Activated CD4-positive, alpha-beta T cell treated with anti-CD3 and anti-CD28 coated beads for 36 hours (primary cell): Measurements from ENCODE around the gene EIF5. TPM values are rescaled to one million over a fixed set of nuclear protein-coding genes. Genes with fewer than 3 reads are reported as not detected.
A peak's percentile ranks its signal among the peaks of the same experiment; 100 is the strongest.

ENCODE experiments used
- ATAC-seq: fragments of 200-7000 bp; cut with Tn5 transposase; one replicate; pipeline ENCODE4 v1.10.0; 2021; ENCODE audit warnings: mild to moderate bottlenecking, moderate library complexity
- CTCF ChIA-PET: fragments of 350-600 bp; sonication (Branson Sonifier 250); formaldehyde crosslinking; loops from one replicate; lab custom pipeline; 2021; ENCODE audit warnings: antibody characterized with exemption; lab: Charles Lee
- POLR2A ChIA-PET: fragments of 350-600 bp; sonication (Branson Sonifier 250); formaldehyde crosslinking; loops from one replicate; lab custom pipeline; 2021; ENCODE audit warnings: antibody characterized with exemption, inconsistent platforms; lab: Charles Lee
- DNase-seq: peaks from one replicate; pipeline ENCODE4 v3.0.0-alpha.2; 2020
- H3K27ac Mint-ChIP-seq: one replicate; pipeline ENCODE4 v1.8.0; 2021; ENCODE audit warnings: mixed read lengths
- H3K27me3 Mint-ChIP-seq: one replicate; pipeline ENCODE4 v1.8.0; 2021; ENCODE audit warnings: mixed read lengths
- H3K36me3 Mint-ChIP-seq: one replicate; pipeline ENCODE4 v1.8.0; 2021; ENCODE audit warnings: low read depth, mixed read lengths
- H3K4me1 Mint-ChIP-seq: one replicate; pipeline ENCODE4 v1.8.0; 2021; ENCODE audit warnings: mixed read lengths
- H3K4me3 Mint-ChIP-seq: one replicate; pipeline ENCODE4 v1.8.0; 2021; ENCODE audit warnings: mild to moderate bottlenecking, moderate library complexity, mixed read lengths
- H3K9me3 Mint-ChIP-seq: one replicate; pipeline ENCODE4 v1.8.0; 2021; ENCODE audit warnings: low read depth, mixed read lengths
- intact Hi-C, 2 experiments: fragments of 100-400 bp; cut with DNase I in 1 of 2; cut with micrococcal nuclease in 1 of 2; formaldehyde crosslinking; loops; one replicate each; pipeline versions ENCODE4 v1.14.2 to v1.15.1; 2022 to 2024; cut with DNase I, micrococcal nuclease
- total RNA-seq, 2 experiments: library from RNA; stranded (reverse); gene quantifications; one replicate each; pipeline ENCODE4 v1.2.3, GENCODE V29; 2021

EIF5 gene
- total RNA-seq, 2 experiments from 2014 or later = 222 to 234 TPM

DNA sequence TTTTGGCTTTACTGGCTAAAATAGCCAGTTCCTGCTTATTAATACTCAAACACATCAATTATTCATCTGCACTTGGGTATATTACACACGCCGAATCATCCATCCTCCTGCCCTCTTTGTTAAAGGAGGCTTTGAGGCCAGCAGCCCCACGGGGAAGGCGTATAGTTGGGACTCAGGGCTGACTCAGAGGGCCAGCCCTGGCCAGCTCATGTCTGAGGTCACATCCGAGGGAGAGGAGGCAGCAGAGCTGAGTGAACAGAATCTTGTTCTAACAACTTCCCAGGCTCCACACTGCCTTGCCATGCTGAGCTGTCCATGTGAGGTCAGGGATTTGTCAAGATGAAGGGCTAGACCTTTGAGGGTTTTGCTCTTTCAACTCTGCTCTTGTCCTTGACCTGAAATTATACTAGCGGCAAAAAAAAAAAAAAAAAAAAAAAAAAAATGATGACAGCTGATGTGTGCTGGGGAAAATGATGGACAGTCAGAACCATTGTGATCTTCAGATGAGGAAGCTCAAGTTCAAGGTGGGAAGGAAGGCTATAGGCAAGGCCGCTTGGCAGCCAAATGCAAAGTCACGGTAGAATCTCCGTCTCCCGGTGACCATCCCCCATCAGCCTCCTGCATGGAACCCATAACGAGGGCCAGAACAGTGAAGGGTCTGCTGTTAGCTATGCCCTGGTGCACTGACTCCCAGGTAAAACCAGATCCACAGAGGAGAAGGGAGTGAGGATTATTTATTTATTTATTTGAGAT lies 38.7 kb downstream of the EIF5 start:
- peak; percentile 93 for ATAC-seq
- POLR2A ChIA-PET = no interaction called here
- no peaks in the 10 kb centered on the region for H3K36me3 Mint-ChIP-seq
- intact Hi-C loops = no loop called here
- CTCF ChIA-PET = interaction anchor here (0.6 to 0.8 kb wide), 2 partner anchors 11 to 19 kb away, joined by 3 read pairs; no protein-coding TSS in a partner anchor
- H3K4me3 Mint-ChIP-seq = no peak overlapping the region
- no peaks in the 10 kb centered on the region for H3K9me3 Mint-ChIP-seq
- H3K27ac Mint-ChIP-seq = no peak overlapping the region
- H3K27me3 Mint-ChIP-seq = peaks cover 2% of the 10 kb centered on the region
- DNase-seq = peak; percentile 57
- peaks cover 5% of the 10 kb centered on the region for H3K4me1 Mint-ChIP-seq

DNA sequence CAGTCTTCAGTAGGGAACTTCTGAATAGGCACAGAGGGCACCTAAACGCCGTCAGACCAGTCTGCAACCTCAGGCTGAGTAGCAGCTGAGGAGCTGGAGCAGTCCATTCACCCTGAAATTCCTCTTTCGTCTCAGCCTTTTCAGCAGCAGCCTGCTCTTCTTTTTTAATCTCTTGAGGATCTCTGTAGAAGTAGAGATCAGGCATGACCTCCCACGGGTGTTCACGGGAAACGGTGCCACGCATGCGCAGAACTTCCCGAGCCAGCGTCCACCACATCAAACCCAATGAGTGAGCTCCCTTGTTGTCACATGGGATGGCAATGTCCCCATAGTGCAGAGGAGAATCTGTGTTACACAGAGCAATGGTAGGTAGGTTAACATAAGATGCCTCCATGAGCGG lies 40.1 kb downstream of the EIF5 start:
- no peak for DNase-seq
- no peaks in the 10 kb centered on the region for H3K9me3 Mint-ChIP-seq
- H3K27ac Mint-ChIP-seq = no peak overlapping the region
- CTCF ChIA-PET = interaction anchor here (0.6 kb wide), 1 partner anchor 87 kb away, joined by 3 read pairs; no protein-coding TSS in a partner anchor
- intact Hi-C loops = no loop called here
- H3K36me3 Mint-ChIP-seq = no peaks in the 10 kb centered on the region
- no peak overlapping the region for H3K4me3 Mint-ChIP-seq
- ATAC-seq = no peak
- POLR2A ChIA-PET = interaction anchor here (0.6 kb wide), 1 partner anchor 35 kb away, joined by 3 read pairs; no protein-coding TSS in a partner anchor
- peaks cover 2% of the 10 kb centered on the region for H3K27me3 Mint-ChIP-seq
- H3K4me1 Mint-ChIP-seq = peaks cover 5% of the 10 kb centered on the region

DNA sequence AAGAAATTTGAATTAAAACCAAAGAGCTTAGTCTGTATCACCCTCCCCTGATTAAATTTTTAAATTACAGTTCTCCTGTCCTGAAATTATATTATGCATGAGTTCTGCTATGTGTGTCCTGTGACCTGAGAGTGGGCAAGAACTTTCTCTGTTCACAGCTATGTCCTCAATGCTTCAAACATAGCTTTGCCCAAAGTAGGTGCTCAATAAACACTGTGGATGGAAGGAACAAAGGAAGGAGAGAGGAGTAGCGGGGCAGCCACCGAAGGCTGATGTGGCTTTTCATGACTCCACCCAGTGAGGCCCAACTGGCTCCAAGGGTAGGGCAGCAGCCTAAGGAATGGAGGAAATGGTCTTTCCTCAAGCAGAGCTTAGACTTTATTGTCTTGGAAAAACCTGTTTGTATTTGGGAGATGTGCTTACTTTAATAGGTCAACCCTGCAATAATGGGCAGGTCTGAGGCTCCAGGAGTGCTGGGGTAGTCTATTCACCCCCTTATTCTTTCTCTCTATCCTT lies 43.5 kb downstream of the EIF5 start:
- Mint-ChIP-seq H3K4me1 (peaks cover 6% of the 10 kb centered on the region), H3K27ac (no peak overlapping the region), H3K9me3 (no peaks in the 10 kb centered on the region), H3K4me3 (no peak overlapping the region), H3K27me3 (peaks cover 2% of the 10 kb centered on the region), H3K36me3 (no peaks in the 10 kb centered on the region)
- DNase-seq = no peak
- no peak for ATAC-seq
- ChIA-PET POLR2A (no interaction called here), CTCF (interaction anchor here (0.6 to 8.4 kb wide), 3 partner anchors 10 to 143 kb away, joined by 3 to 55 read pairs (median 6); no protein-coding TSS in a partner anchor)
- intact Hi-C loops = no loop called here

DNA sequence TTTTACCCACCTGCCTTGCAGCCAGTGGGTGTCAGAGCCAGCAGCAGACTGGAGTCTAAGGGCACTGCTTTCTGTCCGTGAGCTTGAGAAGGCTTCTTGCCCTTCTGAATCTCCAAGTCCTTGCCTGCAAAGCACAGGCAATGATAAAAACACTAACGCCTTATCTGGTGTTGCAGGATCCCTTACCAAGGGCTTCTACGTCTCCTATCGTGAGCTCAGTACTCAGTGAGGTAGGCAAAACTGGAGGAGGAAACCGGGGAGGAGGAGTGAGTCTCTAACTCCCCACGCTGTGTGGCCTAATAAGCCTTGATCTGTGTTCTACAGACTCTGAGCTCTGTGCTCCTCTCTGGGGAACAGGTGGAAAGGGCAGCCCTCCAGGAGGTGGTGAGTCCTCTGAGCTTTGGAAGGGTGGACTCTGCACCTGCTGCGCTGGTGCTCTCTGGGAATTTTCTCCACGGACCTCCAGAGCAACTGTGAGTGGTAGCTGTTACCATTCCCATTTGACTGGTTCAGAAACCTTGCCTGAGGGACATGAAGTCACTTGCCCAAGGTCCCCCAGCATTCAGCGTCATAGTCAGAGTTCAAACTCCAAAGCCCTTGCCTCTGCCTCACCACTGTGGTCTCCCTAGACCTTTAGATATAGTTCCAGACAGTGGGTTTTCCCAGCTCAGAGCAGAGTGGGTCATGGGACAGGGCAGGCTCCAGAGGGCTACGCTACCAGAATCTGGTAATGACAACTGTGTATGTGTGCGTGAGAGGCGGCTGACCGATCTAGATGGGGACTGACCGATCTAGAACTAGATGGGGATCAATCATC lies 44.2 kb downstream of the EIF5 start:
- intact Hi-C loops = no loop called here
- ATAC-seq (no peak), DNase-seq (no peak)
- no peaks in the 10 kb centered on the region for H3K9me3 Mint-ChIP-seq
- CTCF ChIA-PET = interaction anchor here (0.5 to 8.4 kb wide), 5 partner anchors 11 to 497 kb away, joined by 3 to 55 read pairs (median 4); no protein-coding TSS in a partner anchor
- H3K27me3 Mint-ChIP-seq = peaks cover 2% of the 10 kb centered on the region
- no peaks in the 10 kb centered on the region for H3K36me3 Mint-ChIP-seq
- H3K27ac Mint-ChIP-seq = no peak overlapping the region
- H3K4me3 Mint-ChIP-seq = no peak overlapping the region
- POLR2A ChIA-PET = no interaction called here
- H3K4me1 Mint-ChIP-seq = peaks cover 7% of the 10 kb centered on the region

DNA sequence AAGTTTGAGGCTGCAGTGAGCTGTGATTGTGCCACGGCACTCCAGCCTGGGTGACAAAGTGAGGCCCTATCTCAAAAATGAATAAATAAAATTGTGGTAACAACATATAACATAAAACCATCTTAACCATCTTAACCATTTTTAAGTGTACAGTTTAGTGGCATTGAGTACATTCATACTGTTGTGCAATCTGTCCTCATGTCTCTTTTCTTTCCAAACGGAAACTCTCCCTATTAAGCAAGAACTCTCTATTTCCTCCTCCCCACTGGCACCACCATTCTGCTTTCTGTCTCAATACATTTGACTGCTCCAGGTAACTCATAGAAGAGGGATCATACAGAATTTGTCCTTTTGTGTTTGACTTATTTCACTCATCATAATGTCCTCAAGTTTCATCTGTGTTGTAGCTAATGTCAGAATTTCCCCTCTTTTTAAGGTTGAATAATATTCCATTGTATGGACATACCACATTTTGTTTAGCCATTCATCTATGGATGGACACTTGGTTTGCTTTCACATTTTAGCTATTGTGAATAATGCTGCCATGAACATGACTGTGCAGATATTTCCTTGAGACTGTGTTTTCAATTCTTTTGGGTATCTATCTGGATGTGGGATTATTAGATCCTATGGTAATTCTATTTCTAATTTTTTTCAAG lies 46.8 kb downstream of the EIF5 start:
- POLR2A ChIA-PET = no interaction called here

DNA sequence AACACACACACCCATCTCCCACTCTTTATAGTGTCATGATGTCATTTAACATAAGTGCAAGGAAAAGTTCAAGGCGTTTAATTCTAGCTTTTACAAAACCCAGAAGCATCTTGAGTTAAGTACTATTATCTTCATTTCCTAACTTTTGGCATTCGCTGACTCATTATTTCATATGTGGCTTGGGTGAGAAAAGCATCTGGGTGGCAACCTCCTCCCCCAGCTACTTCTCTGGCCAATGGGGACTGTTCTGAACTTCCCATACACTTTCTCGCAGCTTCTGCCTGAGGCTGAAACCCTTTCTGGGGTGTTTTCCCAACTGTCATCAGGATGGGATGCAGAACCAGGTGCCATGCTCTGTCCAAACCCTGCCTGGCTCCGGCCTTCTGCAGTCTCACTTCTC lies 48.3 kb downstream of the EIF5 start:
- intact Hi-C loops = loop anchor here in 1 of 2 experiments (10.0 kb wide), 1 partner anchor 308 kb away; no protein-coding TSS in a partner anchor
- no peak overlapping the region for H3K4me3 Mint-ChIP-seq
- POLR2A ChIA-PET = interaction anchor here (0.6 kb wide), 1 partner anchor 45 kb away, joined by 3 read pairs; no protein-coding TSS in a partner anchor

More for the DNA sequence above, 46.8 kb downstream of the EIF5 start:
- Mint-ChIP-seq H3K4me3 (no peak overlapping the region), H3K27ac (no peak overlapping the region), H3K4me1 (peaks cover 11% of the 10 kb centered on the region), H3K27me3 (no peaks in the 10 kb centered on the region), H3K9me3 (no peaks in the 10 kb centered on the region), H3K36me3 (peaks cover under 1% of the 10 kb centered on the region)
- ATAC-seq (no peak), DNase-seq (no peak)
- CTCF ChIA-PET = interaction anchor here (2.5 to 8.4 kb wide), 2 partner anchors 11 to 35 kb away, joined by 6 to 55 read pairs; no protein-coding TSS in a partner anchor
- intact Hi-C loops = loop anchor here in 1 of 2 experiments (10.0 kb wide), 1 partner anchor 306 kb away; no protein-coding TSS in a partner anchor

DNA sequence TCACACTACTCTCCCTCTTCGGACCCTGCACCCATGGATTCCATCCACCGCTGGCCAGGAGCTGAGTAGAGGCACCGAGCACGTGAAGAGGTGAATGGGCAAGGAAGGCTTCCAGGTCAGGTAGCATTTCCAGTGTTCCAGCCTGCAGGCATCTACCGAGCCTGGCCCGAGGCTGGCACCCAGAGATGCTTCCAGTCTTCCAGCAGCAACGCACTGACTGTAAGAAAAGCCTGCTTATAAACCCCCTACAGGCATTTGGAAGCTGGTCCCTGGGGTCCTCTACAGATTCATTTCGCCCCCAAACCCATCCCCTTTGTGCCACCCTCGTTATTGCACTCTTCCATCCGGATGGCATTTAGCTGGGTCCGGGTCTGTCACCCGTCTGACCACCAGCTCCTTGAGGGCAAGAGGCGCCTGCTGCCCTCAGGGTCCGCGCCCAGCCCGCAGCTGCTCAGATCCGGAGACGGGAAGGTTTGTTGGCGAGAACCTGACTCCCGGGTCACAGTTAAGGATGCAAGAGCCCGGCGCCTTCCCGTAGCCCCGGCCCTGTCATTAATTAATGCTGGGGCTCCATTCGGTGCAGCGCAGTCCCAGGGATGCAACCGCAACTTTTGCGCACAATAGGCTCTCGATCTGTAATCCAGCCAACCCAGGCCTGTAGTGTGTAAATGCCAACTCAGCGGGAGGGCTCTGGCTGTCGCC lies 50.6 kb downstream of the EIF5 start:
- ATAC-seq = no peak
- peak overlapping the region; percentile 99 for H3K4me3 Mint-ChIP-seq
- no peaks in the 10 kb centered on the region for H3K27me3 Mint-ChIP-seq
- peaks cover 9% of the 10 kb centered on the region for H3K36me3 Mint-ChIP-seq
- H3K9me3 Mint-ChIP-seq = no peaks in the 10 kb centered on the region
- DNase-seq = no peak
- peaks cover 29% of the 10 kb centered on the region for H3K4me1 Mint-ChIP-seq
- peak overlapping the region; percentile 79 for H3K27ac Mint-ChIP-seq
- ChIA-PET CTCF (interaction anchor here (0.6 to 1.5 kb wide), 5 partner anchors 9 to 53 kb away, joined by 3 to 7 read pairs (median 3); no protein-coding TSS in a partner anchor), POLR2A (interaction anchor here (0.7 to 1.2 kb wide), 2 partner anchors 48 to 51 kb away, joined by 3 read pairs; partner anchors contain the start of gene EIF5)
- intact Hi-C loops = loop anchor here (1.0 to 10.0 kb wide), 8 partner anchors 38 to 792 kb away; partner anchors contain the start of genes EIF5 (in 2 of the 2), BAG5 (in 1 of the 2), COA8 (in 1 of the 2) and KLC1 (in 1 of the 2)

More for the DNA sequence above, 48.3 kb downstream of the EIF5 start:
- ATAC-seq (no peak), DNase-seq (no peak)
- no peaks in the 10 kb centered on the region for H3K9me3 Mint-ChIP-seq
- H3K27ac Mint-ChIP-seq = no peak overlapping the region
- CTCF ChIA-PET = interaction anchor here (1.1 to 8.4 kb wide), 2 partner anchors 10 to 19 kb away, joined by 4 to 55 read pairs; no protein-coding TSS in a partner anchor
- H3K27me3 Mint-ChIP-seq = no peaks in the 10 kb centered on the region
- peaks cover 5% of the 10 kb centered on the region for H3K36me3 Mint-ChIP-seq
- H3K4me1 Mint-ChIP-seq = peaks cover 14% of the 10 kb centered on the region

DNA sequence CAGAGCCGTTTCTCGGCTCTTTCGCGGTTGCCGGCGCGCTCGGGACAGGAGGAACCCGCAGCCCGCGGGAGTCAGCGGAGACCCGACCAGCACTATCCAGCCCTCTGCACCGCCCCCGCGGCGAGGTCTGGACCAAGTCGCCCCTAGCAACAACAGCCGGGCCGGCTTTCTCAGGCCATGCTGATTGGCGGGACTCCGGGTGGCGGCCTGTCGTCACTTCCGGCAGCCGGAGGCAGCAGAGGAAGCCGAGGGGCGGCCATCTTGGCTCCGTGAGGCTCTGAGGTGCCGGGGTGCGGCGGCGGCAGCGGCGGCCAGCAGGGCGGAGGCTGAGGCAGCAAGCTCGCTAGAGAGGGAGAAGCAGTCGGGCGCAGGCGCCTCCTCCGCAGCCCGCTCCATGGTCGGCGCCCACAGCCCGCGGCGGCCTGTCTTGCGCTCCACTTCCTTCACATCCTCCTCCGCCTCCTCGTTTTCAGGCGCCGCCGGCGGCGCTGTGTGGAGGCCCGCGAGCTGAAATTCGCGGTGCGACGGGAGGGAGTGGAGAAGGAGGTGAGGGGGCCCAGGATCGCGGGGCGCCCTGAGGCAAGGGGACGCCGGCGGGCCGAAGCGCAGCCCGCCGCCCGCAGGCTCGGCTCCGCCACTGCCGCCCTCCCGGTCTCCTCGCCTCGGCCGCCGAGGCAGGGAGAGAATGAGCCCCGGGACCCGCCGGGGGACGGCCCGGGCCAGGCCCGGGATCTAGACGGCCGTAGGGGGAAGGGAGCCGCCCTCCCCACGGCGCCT lies 51.3 kb downstream of the EIF5 start, which contains the start of gene MARK3:
Gene MARK3 (plus strand): TSS at position 264 of the 777 bp plus-strand sequence. CDS start 615 bp downstream, outside the sequence.
- H3K36me3 Mint-ChIP-seq = peaks cover 11% of the 10 kb centered on the region
- H3K27me3 Mint-ChIP-seq = no peaks in the 10 kb centered on the region
- H3K9me3 Mint-ChIP-seq = no peaks in the 10 kb centered on the region
- ChIA-PET CTCF (interaction anchor here (0.6 to 1.5 kb wide), 4 partner anchors 8 to 93 kb away, joined by 3 to 7 read pairs (median 3); partner anchors contain the start of gene EIF5), POLR2A (interaction anchor here (1.2 kb wide), 1 partner anchor 52 kb away, joined by 3 read pairs; the partner anchor contains the start of gene EIF5)
- DNase-seq (peak; percentile 98), ATAC-seq (peak; percentile 93)
- H3K27ac Mint-ChIP-seq = peak within 1 kb of the TSS; percentile 98
- intact Hi-C loops = loop anchor here (1.0 to 10.0 kb wide), 8 partner anchors 37 to 793 kb away; partner anchors contain the start of genes EIF5 (in 2 of the 2), BAG5 (in 1 of the 2), COA8 (in 1 of the 2) and KLC1 (in 1 of the 2)
- peaks cover 33% of the 10 kb centered on the region for H3K4me1 Mint-ChIP-seq
- H3K4me3 Mint-ChIP-seq = peak within 1 kb of the TSS; percentile 99
